PC-9 (cell line): ENCODE results near the gene STAG3. TPM values are rescaled to one million over a fixed set of nuclear protein-coding genes. Genes with fewer than 3 reads are reported as not detected.
"Not testable (repeated sequence)": the region's sequence is repeated elsewhere in the genome, so short reads cannot be mapped to it uniquely, and the experiment has no call there.

ENCODE experiments used
- BruUV-seq: library from RNA; stranded (reverse); fragments of 400-500 nt; replicated peaks from 2 replicates; lab custom pipeline; 2021; lab: Mats Ljungman, UMichigan
- CTCF ChIA-PET: fragments of 300-600 bp; sonication (Branson Sonifier 250); formaldehyde crosslinking; loops from one replicate; lab custom pipeline; 2022; ENCODE audit warnings: antibody characterized with exemption; lab: Charles Lee
- POLR2A ChIA-PET: fragments of 300-600 bp; sonication (Branson Sonifier 250); formaldehyde crosslinking; loops from one replicate; lab custom pipeline; 2022; ENCODE audit warnings: antibody characterized with exemption; ENCODE audit not compliant: unreplicated experiment; lab: Charles Lee
- DNase-seq, 2 experiments: peaks; one replicate each; pipeline versions ENCODE4 v3.0.0 to v3.0.0-alpha.2; 2015 to 2022; ENCODE audit warnings: mixed read lengths in 1 of 2
- H2AFZ ChIP-seq: fragments of 200-600 bp; sonication (generic); 2 replicates; pipeline ENCODE4 v1.8.1; 2017; ENCODE audit warnings: antibody characterized with exemption
- H3F3A ChIP-seq: fragments of 200-600 bp; sonication (generic); 2 replicates; pipeline ENCODE4 v1.8.1; 2017; ENCODE audit warnings: antibody characterized with exemption, mild to moderate bottlenecking, low read depth; ENCODE audit not compliant: insufficient read depth
- H3K27ac ChIP-seq: fragments of 200-600 bp; sonication (generic); 2 replicates; pipeline ENCODE4 v1.6.1; 2016; ENCODE audit warnings: mixed run types
- H3K27me3 ChIP-seq: fragments of 200-600 bp; sonication (generic); 2 replicates; pipeline ENCODE4 v1.6.1; 2016; ENCODE audit warnings: low read depth, mixed run types; ENCODE audit not compliant: insufficient read depth
- H3K36me3 ChIP-seq: fragments of 200-600 bp; sonication (generic); 2 replicates; pipeline ENCODE4 v1.6.1; 2016; ENCODE audit warnings: low read depth, mixed run types
- H3K4me1 ChIP-seq: fragments of 200-600 bp; sonication (generic); replicated peaks from 2 replicates; pipeline ENCODE4 v1.6.1; 2016; ENCODE audit warnings: mixed run types; ENCODE audit not compliant: insufficient read depth
- H3K4me2 ChIP-seq: fragments of 200-600 bp; sonication (generic); 2 replicates; pipeline ENCODE4 v1.6.1; 2017; ENCODE audit warnings: mixed run types
- H3K4me3 ChIP-seq: fragments of 200-600 bp; sonication (generic); 2 replicates; pipeline ENCODE4 v1.6.1; 2016; ENCODE audit warnings: mixed run types
- H3K79me2 ChIP-seq: fragments of 200-600 bp; sonication (generic); 2 replicates; pipeline ENCODE4 v1.6.1; 2017; ENCODE audit warnings: low read depth, mixed run types
- H3K9me2 ChIP-seq: fragments of 200-600 bp; sonication (generic); 2 replicates; pipeline ENCODE4 v1.8.1; 2017; ENCODE audit warnings: mild to moderate bottlenecking; ENCODE audit not compliant: insufficient read depth
- H3K9me3 ChIP-seq: fragments of 200-600 bp; sonication (generic); 2 replicates; pipeline ENCODE4 v1.8.1; 2016; ENCODE audit warnings: low read depth; ENCODE audit not compliant: insufficient read depth
- H4K20me1 ChIP-seq: fragments of 200-600 bp; sonication (generic); 2 replicates; pipeline ENCODE4 v1.8.1; 2017; ENCODE audit not compliant: insufficient read depth
- EZH2 ChIP-seq: fragments of 200-600 bp; sonication (generic); IDR thresholded peaks from 2 replicates; pipeline ENCODE4 v1.8.0; 2017; ENCODE audit warnings: antibody characterized with exemption, low read depth
- intact Hi-C: fragments of 100-400 bp; cut with micrococcal nuclease; formaldehyde crosslinking; loops from one replicate; pipeline ENCODE4 v1.10.0; 2022; ENCODE audit not compliant: unreplicated experiment
- total RNA-seq: library from RNA; stranded (reverse); gene quantifications from 2 replicates; pipeline ENCODE4 v1.2.3, GENCODE V29; 2021
- TF ChIP-seq, protein P1 (sequence below): fragments of 200-600 bp; sonication (generic); conservative IDR thresholded peaks from 2 replicates; pipeline ENCODE4 v1.6.1; 2017; ENCODE audit warnings: mixed run types, antibody characterized with exemption, mild to moderate bottlenecking, moderate library complexity

STAG3 gene
- total RNA-seq, 1 experiment from 2014 or later: 0.83 TPM

DNA sequence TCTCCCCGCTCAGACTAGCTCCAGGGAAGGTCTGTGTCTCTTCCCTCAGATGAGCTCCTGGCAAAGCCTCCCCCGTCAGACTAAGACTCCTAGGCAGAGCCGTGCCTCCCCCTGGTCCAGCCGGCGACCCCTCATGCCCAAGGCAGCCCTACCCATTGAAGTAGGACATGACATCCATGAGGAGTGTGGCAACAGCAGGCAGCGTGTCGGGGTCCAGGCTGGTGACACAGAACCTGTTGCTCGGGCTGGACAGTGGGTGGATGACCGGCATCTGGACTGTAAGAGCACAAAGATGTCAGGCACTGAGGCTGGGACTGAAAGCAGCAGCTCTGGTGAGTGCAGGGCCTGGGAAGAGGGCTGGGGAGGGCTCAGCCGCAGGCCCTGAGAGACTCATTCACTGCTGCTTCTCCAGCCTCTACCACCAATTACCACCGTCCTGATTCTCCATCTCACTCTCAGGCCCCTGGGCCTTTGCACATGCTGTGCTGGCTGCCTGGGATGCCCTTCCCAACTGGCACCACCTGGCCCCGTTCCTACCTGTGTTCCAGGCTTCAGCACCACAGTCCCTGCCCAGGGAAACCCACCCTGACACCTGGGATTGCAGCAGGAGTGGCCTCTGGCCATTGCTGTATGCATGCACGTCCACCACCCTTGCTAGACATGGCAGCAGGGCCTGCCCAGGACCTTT lies 44.9 kb downstream of the STAG3 start:
- Histone ChIP-seq H3K9me3 (no peaks in the 10 kb centered on the region), H3K27ac (no peak overlapping the region), H3K4me2 (no peak overlapping the region), H3K4me3 (no peak overlapping the region), H3K9me2 (no peaks in the 10 kb centered on the region), H3K79me2 (no peaks in the 10 kb centered on the region), H4K20me1 (no peaks in the 10 kb centered on the region), H3K36me3 (no peaks in the 10 kb centered on the region), H2AFZ (no peak overlapping the region), H3K27me3 (no peaks in the 10 kb centered on the region), H3K4me1 (no peaks in the 10 kb centered on the region), H3F3A (no peaks in the 10 kb centered on the region)
- CTCF ChIA-PET: no interaction called here
- POLR2A ChIA-PET: no interaction called here
- BruUV-seq: no TSS peak
- TF ChIP-seq, protein P1, sequence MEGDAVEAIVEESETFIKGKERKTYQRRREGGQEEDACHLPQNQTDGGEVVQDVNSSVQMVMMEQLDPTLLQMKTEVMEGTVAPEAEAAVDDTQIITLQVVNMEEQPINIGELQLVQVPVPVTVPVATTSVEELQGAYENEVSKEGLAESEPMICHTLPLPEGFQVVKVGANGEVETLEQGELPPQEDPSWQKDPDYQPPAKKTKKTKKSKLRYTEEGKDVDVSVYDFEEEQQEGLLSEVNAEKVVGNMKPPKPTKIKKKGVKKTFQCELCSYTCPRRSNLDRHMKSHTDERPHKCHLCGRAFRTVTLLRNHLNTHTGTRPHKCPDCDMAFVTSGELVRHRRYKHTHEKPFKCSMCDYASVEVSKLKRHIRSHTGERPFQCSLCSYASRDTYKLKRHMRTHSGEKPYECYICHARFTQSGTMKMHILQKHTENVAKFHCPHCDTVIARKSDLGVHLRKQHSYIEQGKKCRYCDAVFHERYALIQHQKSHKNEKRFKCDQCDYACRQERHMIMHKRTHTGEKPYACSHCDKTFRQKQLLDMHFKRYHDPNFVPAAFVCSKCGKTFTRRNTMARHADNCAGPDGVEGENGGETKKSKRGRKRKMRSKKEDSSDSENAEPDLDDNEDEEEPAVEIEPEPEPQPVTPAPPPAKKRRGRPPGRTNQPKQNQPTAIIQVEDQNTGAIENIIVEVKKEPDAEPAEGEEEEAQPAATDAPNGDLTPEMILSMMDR: no peak
- no peak for TF ChIP-seq EZH2
- intact Hi-C loops: no loop called here
- DNase-seq: no peak

DNA sequence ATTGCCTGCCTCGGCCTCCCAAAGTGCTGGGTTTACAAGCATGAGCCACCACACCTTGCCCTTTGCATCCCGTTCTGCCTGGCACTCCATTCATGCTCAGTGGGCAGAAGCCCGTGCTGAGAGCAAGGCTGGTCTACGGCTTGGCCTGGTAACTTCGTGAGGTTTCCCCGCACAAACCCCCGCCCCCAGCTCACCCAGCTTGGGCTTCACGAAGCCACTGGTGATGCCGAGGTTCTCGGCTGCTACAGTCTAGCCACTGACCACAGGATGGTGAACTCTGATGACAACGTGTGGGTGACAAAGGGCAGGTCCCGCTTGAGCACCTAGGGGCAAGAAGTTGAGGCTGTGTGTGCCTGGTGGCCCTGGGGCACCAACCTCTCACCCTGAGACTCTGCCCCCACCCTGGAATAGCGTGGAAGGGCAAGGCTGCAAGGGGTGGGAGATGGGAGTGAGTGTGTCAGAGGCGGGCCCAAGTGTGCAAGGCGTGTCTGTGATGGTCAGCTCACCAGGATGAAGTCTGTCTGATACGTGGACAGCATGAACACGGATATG lies 45.7 kb downstream of the STAG3 start:
- H4K20me1 ChIP-seq, H3K4me3 ChIP-seq, BruUV-seq, H3K36me3 ChIP-seq, H3K27ac ChIP-seq, H3K27me3 ChIP-seq, H3K9me3 ChIP-seq, H3K79me2 ChIP-seq, CTCF ChIA-PET, intact Hi-C loops, H3F3A ChIP-seq, H3K4me1 ChIP-seq, H3K4me2 ChIP-seq, H2AFZ ChIP-seq, DNase-seq, H3K9me2 ChIP-seq, POLR2A ChIA-PET: not testable (repeated sequence)

DNA sequence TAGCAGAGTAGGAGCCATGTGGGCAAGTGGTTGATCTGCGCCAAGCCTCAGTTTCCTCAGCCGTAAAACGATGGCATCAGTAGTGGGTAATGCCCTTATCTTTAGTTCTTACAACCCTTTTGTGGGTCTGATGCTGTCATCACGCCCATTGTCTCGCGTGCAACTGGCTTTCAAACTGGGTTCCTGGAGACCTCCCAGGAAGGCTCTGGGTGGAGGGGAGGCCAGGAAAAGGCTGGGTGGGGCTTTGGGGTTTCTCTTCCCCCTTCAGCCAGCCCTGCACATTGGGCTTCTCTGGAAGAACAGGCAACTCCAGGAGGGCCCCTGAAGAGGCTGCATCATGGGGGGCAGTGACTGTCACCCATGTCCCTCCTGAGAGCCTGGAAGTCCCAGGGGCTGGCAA lies 47.2 kb downstream of the STAG3 start:
- CTCF ChIA-PET, H3K9me3 ChIP-seq, H3K4me1 ChIP-seq, H3K9me2 ChIP-seq, H3K4me2 ChIP-seq, H3K36me3 ChIP-seq, H2AFZ ChIP-seq, POLR2A ChIA-PET, H3K27me3 ChIP-seq, intact Hi-C loops, BruUV-seq, DNase-seq, H3K27ac ChIP-seq, H3F3A ChIP-seq, H3K4me3 ChIP-seq, H4K20me1 ChIP-seq, H3K79me2 ChIP-seq: not testable (repeated sequence)

DNA sequence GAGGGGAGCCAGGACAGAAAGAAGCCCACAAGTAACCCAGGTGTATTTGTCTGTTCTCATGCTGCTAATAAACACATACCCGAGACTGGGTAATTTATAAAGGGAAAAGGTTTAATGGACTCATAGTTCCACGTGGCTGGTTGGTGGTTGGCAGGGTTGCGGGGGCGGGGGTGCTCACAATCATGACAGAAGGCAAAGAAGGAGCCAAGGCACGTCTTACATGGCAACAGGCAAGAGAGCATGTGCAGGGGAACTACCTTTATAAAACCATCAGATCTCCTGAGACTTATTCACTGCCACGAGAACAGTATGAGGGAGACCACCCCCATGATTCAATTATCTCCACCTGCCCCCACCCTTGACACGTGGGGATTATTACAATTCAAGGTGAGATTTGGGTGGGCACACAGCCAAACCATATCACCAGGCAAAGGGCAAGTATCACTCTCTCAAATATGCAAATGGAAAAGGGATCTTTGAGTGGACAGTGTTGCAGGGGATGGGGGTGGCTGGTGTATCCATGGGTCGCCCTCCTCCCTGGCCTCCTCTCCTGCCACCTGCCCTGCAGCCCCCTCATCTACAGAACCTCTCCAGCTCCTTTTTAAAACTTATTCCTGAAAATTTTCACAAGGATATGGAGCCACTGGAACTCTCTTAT lies 57.1 kb downstream of the STAG3 start:
- CTCF ChIA-PET: interaction anchor here (0.6 kb wide), 1 partner anchor 102 kb away, joined by 5 read pairs; no protein-coding TSS in a partner anchor
- H3K9me3 ChIP-seq, POLR2A ChIA-PET, H3F3A ChIP-seq, H4K20me1 ChIP-seq, H2AFZ ChIP-seq, H3K36me3 ChIP-seq, H3K79me2 ChIP-seq, H3K27me3 ChIP-seq, DNase-seq, intact Hi-C loops, H3K4me3 ChIP-seq, H3K4me1 ChIP-seq, H3K4me2 ChIP-seq, H3K27ac ChIP-seq, H3K9me2 ChIP-seq, BruUV-seq: not testable (repeated sequence)

DNA sequence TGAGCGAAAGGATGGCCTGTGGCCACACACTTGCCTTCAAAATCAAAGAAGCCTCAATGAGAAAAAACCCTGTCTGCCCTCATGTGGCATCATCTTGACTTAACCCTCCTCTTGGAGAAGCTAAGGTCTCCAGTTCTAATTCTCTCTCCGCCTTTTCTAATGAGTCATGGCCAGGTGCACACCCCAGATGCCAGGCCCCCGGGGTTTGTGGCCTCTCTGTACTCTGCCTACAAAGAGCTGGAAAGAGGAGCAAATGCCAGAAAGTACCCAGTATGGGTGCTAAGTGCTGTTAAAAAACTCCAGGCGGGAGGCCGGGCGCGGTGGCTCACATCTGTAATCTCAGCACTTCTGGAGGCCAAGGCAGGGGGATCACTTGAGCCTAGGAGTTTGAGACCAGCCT lies 62.3 kb downstream of the STAG3 start:
- H3K27ac ChIP-seq, H2AFZ ChIP-seq, H3K27me3 ChIP-seq, H3K4me3 ChIP-seq, BruUV-seq, H3F3A ChIP-seq, CTCF ChIA-PET, H3K79me2 ChIP-seq, H3K36me3 ChIP-seq, intact Hi-C loops, H3K9me3 ChIP-seq, H4K20me1 ChIP-seq, H3K9me2 ChIP-seq: not testable (repeated sequence)
- Histone ChIP-seq H3K4me1 (peaks cover 18% of the 10 kb centered on the region; the same call in 1 of the 2 replicates), H3K4me2 (0 out of 2 replicates have a peak overlapping the region, but pooled peaks have one; percentile 19)
- peak; percentile 25 to 38 for DNase-seq
- POLR2A ChIA-PET: interaction anchor here (0.6 kb wide), 1 partner anchor 36 kb away, joined by 4 read pairs; no protein-coding TSS in a partner anchor

DNA sequence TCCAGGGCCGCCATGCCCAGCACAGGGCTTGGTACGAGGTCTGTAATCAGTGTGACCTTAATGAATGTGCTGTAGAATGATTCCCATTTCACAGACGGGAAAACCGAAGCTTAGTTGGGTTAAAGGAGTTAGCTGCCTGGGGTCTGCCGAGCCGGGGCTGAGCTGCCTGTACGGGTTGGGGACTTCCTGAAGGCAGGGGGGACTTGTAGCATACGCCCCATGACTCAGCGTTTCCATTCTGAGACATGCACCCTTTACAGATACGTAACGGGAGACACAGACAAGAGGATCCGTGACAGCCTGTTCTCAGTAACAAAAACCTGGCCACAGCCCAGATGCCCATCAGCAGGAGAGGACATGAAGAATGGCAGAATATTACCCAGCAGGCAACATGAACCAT lies 65.7 kb downstream of the STAG3 start:
- H3K27ac ChIP-seq, H2AFZ ChIP-seq, H3K27me3 ChIP-seq, intact Hi-C loops, H3K4me3 ChIP-seq, BruUV-seq, H3K9me2 ChIP-seq, H3K36me3 ChIP-seq, H4K20me1 ChIP-seq, H3K9me3 ChIP-seq, POLR2A ChIA-PET, H3K4me2 ChIP-seq: not testable (repeated sequence)
- H3K4me1 ChIP-seq: peaks cover 47% of the 10 kb centered on the region
- CTCF ChIA-PET: interaction anchor here (0.6 kb wide), 1 partner anchor 54 kb away, joined by 3 read pairs; no protein-coding TSS in a partner anchor
- H3K79me2 ChIP-seq: peaks cover 12% of the 10 kb centered on the region
- H3F3A ChIP-seq: peaks cover 20% of the 10 kb centered on the region
- DNase-seq: peak in 1 of 2 experiments; percentile 25
